Panc1 (cell line): ENCODE measurements around the gene FNDC11. TPM values are rescaled to one million over a fixed set of nuclear protein-coding genes. Genes with fewer than 3 reads are reported as not detected.
A peak's percentile ranks its signal among the peaks of the same experiment; 100 is the strongest.

Experiments used
- ATAC-seq: fragments of 200-7000 bp; cut with Tn5 transposase; 2 replicates; pipeline ENCODE4 v1.9.1; 2020; ENCODE audit warnings: mild to moderate bottlenecking, moderate library complexity
- Bru-seq: library from RNA; stranded (reverse); fragments of 400-500 nt; gene quantifications from one replicate; lab custom pipeline; 2021; lab: Mats Ljungman, UMichigan
- BruChase-seq, 2 experiments: library from RNA; stranded (reverse); fragments of 400-500 nt; gene quantifications; one replicate each; lab custom pipeline; 2021; lab: Mats Ljungman, UMichigan
- BruUV-seq: library from RNA; stranded (reverse); fragments of 400-500 nt; replicated peaks from 2 replicates; lab custom pipeline; 2021; lab: Mats Ljungman, UMichigan
- CTCF ChIA-PET: fragments of 300-600 bp; sonication (Branson Sonifier 250); formaldehyde crosslinking; loops from one replicate; lab custom pipeline; 2022; ENCODE audit warnings: antibody characterized with exemption; lab: Charles Lee
- POLR2A ChIA-PET: fragments of 300-600 bp; sonication (Branson Sonifier 250); formaldehyde crosslinking; loops from one replicate; lab custom pipeline; 2022; ENCODE audit warnings: antibody characterized with exemption; lab: Charles Lee
- DNase-seq: peaks from one replicate; pipeline ENCODE4 v3.0.0-alpha.2; 2010; ENCODE audit warnings: low read depth, low spot score
- H3K27ac ChIP-seq: 2 replicates; pipeline ENCODE4 v1.5.1; 2011; ENCODE audit warnings: mild to moderate bottlenecking, low read length, inconsistent platforms
- H3K27me3 ChIP-seq: fragments of 200-500 bp; sonication (Bioruptor generic); 2 replicates; pipeline ENCODE4 v1.6.0; 2014; ENCODE audit warnings: low read length, inconsistent platforms; ENCODE audit not compliant: control insufficient read depth, insufficient read depth
- H3K36me3 ChIP-seq: fragments of 200-500 bp; sonication (Bioruptor generic); 2 replicates; pipeline ENCODE4 v1.5.1; 2014; ENCODE audit warnings: inconsistent platforms, mild to moderate bottlenecking, low read length, moderate library complexity; ENCODE audit not compliant: control insufficient read depth, insufficient read depth
- H3K4me1 ChIP-seq: 2 replicates; pipeline ENCODE4 v1.5.1; 2011; ENCODE audit warnings: inconsistent platforms, mild to moderate bottlenecking, low read length, moderate library complexity; ENCODE audit not compliant: control insufficient read depth, insufficient read depth
- H3K4me3 ChIP-seq, 2 experiments: 2 replicates each; pipeline ENCODE4 v1.5.1; 2011 to 2012; ENCODE audit warnings: low read depth in 2 of 2, low read length in 2 of 2, mild to moderate bottlenecking in 2 of 2, inconsistent platforms in 1 of 2, moderate library complexity in 1 of 2
- H3K9me3 ChIP-seq: fragments of 200-500 bp; sonication (Bioruptor generic); 2 replicates; pipeline ENCODE4 v1.5.1; 2014; ENCODE audit warnings: low read depth, mild to moderate bottlenecking, inconsistent platforms, low read length, moderate library complexity; ENCODE audit not compliant: control insufficient read depth, insufficient read depth
- CTCF ChIP-seq: fragments of 450-650 bp; IDR thresholded peaks from 2 replicates; pipeline ENCODE4 v1.5.1; 2017; ENCODE audit warnings: mild to moderate bottlenecking
- POLR2AphosphoS5 ChIP-seq: IDR thresholded peaks from 2 replicates; pipeline ENCODE4 v1.6.1; 2012; ENCODE audit warnings: mild to moderate bottlenecking, low read depth, low read length, moderate library complexity
- REST ChIP-seq, 2 experiments: IDR thresholded peaks; 2 replicates each; pipeline ENCODE4 v1.6.1; 2011 to 2012; ENCODE audit warnings: low read depth in 2 of 2, control low read depth in 1 of 2, low read length in 1 of 2, mild to moderate bottlenecking in 1 of 2, moderate library complexity in 1 of 2; ENCODE audit not compliant: insufficient read depth in 1 of 2
- SIN3A ChIP-seq: IDR thresholded peaks from 2 replicates; pipeline ENCODE4 v1.6.1; 2012; ENCODE audit warnings: low read depth, mild to moderate bottlenecking, low read length, moderate library complexity, borderline replicate concordance; ENCODE audit not compliant: insufficient read depth
- TCF7L2 ChIP-seq: IDR thresholded peaks from 2 replicates; pipeline ENCODE4 v1.6.1; 2011; ENCODE audit warnings: mild to moderate bottlenecking, low read depth, low read length, inconsistent platforms
- in situ Hi-C: cut with HindIII; loops from 2 replicates; pipeline ENCODE4 v1.10.0; 2016; ENCODE audit warnings: low sequenced_read_pairs, low pct_unique_long_range_greater_than_20kb
- intact Hi-C: fragments of 100-400 bp; cut with micrococcal nuclease; formaldehyde crosslinking; loops from one replicate; pipeline ENCODE4 v1.10.0; 2022; ENCODE audit not compliant: unreplicated experiment
- long read RNA-seq: library from polyadenylated mRNA; unstranded; transcript quantifications from one replicate; pipeline ENCODE4 v2.0.0, GENCODE V29; 2021; ENCODE audit not compliant: unreplicated experiment
- polyA plus RNA-seq: library from polyadenylated mRNA; unstranded; fragments of >200 nt; gene quantifications from one replicate; pipeline ENCODE4 v1.2.1, GENCODE V29; 2012; ENCODE audit warnings: missing spikeins; ENCODE audit not compliant: insufficient read length
- total RNA-seq: library from RNA; stranded (reverse); gene quantifications from one replicate; pipeline ENCODE4 v1.2.1, GENCODE V29; 2021; ENCODE audit not compliant: unreplicated experiment

FNDC11 gene
- 1.3 TPM for total RNA-seq
- polyA plus RNA-seq = 4.0 TPM
- percentile 24 among the genes with signal in this experiment for Bru-seq, nascent RNA
- percentile 25 among the genes with signal in this experiment for BruChase-seq, experiment 1, labeled RNA remaining after a 2-hour chase
- percentile 26 among the genes with signal in this experiment for BruChase-seq, experiment 2, labeled RNA remaining after a 6-hour chase
- long read RNA-seq, partial matches to known transcripts = 0 of 3 reads
- long read RNA-seq, other reads (novel, unspliced or antisense) = 0 of 3 reads

GRCh38 chr20:63553933-63554290, at the start of gene FNDC11:
FNDC11 (plus strand) TSS chr20:63554159; CDS start chr20:63555664, 1,505 bp downstream.
- peaks cover 8% of the 10 kb centered on the region for H3K4me1 ChIP-seq
- H3K27ac ChIP-seq = 0 out of 2 replicates have a peak within 1 kb of the TSS, but pooled peaks have one; percentile 51
- intact Hi-C loops (no loop called here), in situ Hi-C loops (no loop called here)
- ATAC-seq (peak; percentile 32), DNase-seq (no peak)
- CTCF ChIA-PET = no interaction called here
- no TSS peak for BruUV-seq
- no peaks in the 10 kb centered on the region for H3K9me3 ChIP-seq
- H3K4me3 ChIP-seq = peak within 1 kb of the TSS; percentile 55 to 67
- TF ChIP-seq TCF7L2 (no peak), REST (IDR thresholded peaks at IDR 0.05; ENCODE audit: insufficient read depth in 1 of 2, low read depth in 2 of 2, low read length in 1 of 2) (no peak), CTCF (no peak), SIN3A (no peak), POLR2AphosphoS5 (no peak)
- no peaks in the 10 kb centered on the region for H3K36me3 ChIP-seq
- POLR2A ChIA-PET = no interaction called here
- H3K27me3 ChIP-seq = no peaks in the 10 kb centered on the region

GRCh38 chr20:63504642-63505041, 49.3 kb upstream of the FNDC11 start:
- ATAC-seq (no peak), DNase-seq (no peak)
- Histone ChIP-seq H3K27ac (no peak overlapping the region), H3K27me3 (no peaks in the 10 kb centered on the region), H3K4me3 (no peak overlapping the region), H3K36me3 (no peaks in the 10 kb centered on the region), H3K4me1 (peaks cover 3% of the 10 kb centered on the region; the same call in 1 of the 2 replicates), H3K9me3 (no peaks in the 10 kb centered on the region)
- ChIA-PET POLR2A (no interaction called here), CTCF (no interaction called here)
- intact Hi-C loops = no loop called here
- no TSS peak for BruUV-seq
- in situ Hi-C loops = no loop called here
- TF ChIP-seq CTCF (no peak), REST (IDR thresholded peaks at IDR 0.05; ENCODE audit: insufficient read depth in 1 of 2, low read depth in 2 of 2, low read length in 1 of 2) (no peak), SIN3A (no peak), POLR2AphosphoS5 (no peak), TCF7L2 (no peak)
